H1 (cell line): Measurements from ENCODE around the gene CHD5. TPM values are rescaled to one million over a fixed set of nuclear protein-coding genes. Genes with fewer than 3 reads are reported as not detected.

Experiments
- CTCF ChIA-PET: fragments of 300-600 bp; sonication (Branson Sonifier 250); formaldehyde crosslinking; loops from one replicate; lab custom pipeline; 2021; ENCODE audit not compliant: partially characterized antibody; lab: Charles Lee
- POLR2A ChIA-PET: fragments of 300-600 bp; sonication (Branson Sonifier 250); formaldehyde crosslinking; loops from one replicate; lab custom pipeline; 2021; ENCODE audit warnings: inconsistent platforms; ENCODE audit not compliant: partially characterized antibody; lab: Charles Lee
- DNase-seq, 2 experiments: peaks; one replicate each; pipeline versions ENCODE4 v3.0.0 to v3.0.0-alpha.2; 2010 to 2022; ENCODE audit warnings: low spot score in 2 of 2, low read depth in 1 of 2, mixed read lengths in 1 of 2
- FAIRE-seq: peaks from 2 replicates; lab custom pipeline; 2011; peaks lifted over from hg19 to GRCh38; lab: Jason Lieb, UNC
- H2AFZ ChIP-seq: 2 replicates; pipeline ENCODE4 v1.8.1; 2012; ENCODE audit warnings: low read length, inconsistent platforms
- H2AK5ac ChIP-seq: 2 replicates; pipeline ENCODE4 v1.6.1; 2013; ENCODE audit warnings: low read depth, low read length
- H2BK120ac ChIP-seq: replicated peaks from 2 replicates; pipeline ENCODE3; 2013; ENCODE audit warnings: low read depth, low read length, inconsistent platforms
- H2BK12ac ChIP-seq: 2 replicates; pipeline ENCODE4 v1.6.1; 2013; ENCODE audit warnings: low read depth, low read length
- H2BK15ac ChIP-seq: 2 replicates; pipeline ENCODE4 v1.6.1; 2013; ENCODE audit warnings: low read length
- H2BK20ac ChIP-seq: 2 replicates; pipeline ENCODE4 v1.6.1; 2013; ENCODE audit warnings: low read length
- H2BK5ac ChIP-seq: 2 replicates; pipeline ENCODE4 v1.6.1; 2013; ENCODE audit warnings: low read depth, low read length
- H3K14ac ChIP-seq: 2 replicates; pipeline ENCODE4 v1.6.1; 2013; ENCODE audit warnings: inconsistent platforms; ENCODE audit not compliant: insufficient read length
- H3K18ac ChIP-seq: 2 replicates; pipeline ENCODE4 v1.6.1; 2013; ENCODE audit warnings: low read length; ENCODE audit errors: extremely low read depth
- H3K23ac ChIP-seq: 2 replicates; pipeline ENCODE4 v1.6.1; 2013; ENCODE audit warnings: inconsistent platforms; ENCODE audit not compliant: insufficient read length
- H3K23me2 ChIP-seq: 2 replicates; pipeline ENCODE4 v1.6.1; 2013; ENCODE audit warnings: low read depth, low read length
- H3K27ac ChIP-seq: 2 replicates; pipeline ENCODE4 v1.6.1; 2011; ENCODE audit warnings: low read depth, low read length, inconsistent platforms
- H3K27me3 ChIP-seq, 4 experiments: replicated peaks in 1 of 4; 1 replicate in 1 of 4; 2 replicates in 3 of 4; pipeline versions ENCODE4 v1.6.1 to v1.8.1; 2011 to 2013; ENCODE audit warnings: low read length in 3 of 4, mild to moderate bottlenecking in 3 of 4, inconsistent platforms in 2 of 4, mixed read lengths in 2 of 4, moderate library complexity in 1 of 4; ENCODE audit not compliant: control insufficient read depth in 3 of 4, insufficient read depth in 3 of 4; ENCODE audit errors: extremely low read depth in 1 of 4
- H3K36me3 ChIP-seq, 4 experiments: 2 replicates each; pipeline versions ENCODE4 v1.6.1 to v1.8.1; 2011 to 2013; ENCODE audit warnings: mild to moderate bottlenecking in 4 of 4, low read length in 3 of 4, moderate library complexity in 2 of 4, control low read depth in 1 of 4, inconsistent platforms in 1 of 4; ENCODE audit not compliant: insufficient read depth in 4 of 4, control insufficient read depth in 2 of 4
- H3K4ac ChIP-seq: replicated peaks from 2 replicates; pipeline ENCODE3; 2013; ENCODE audit warnings: low read length, low read depth, mixed read lengths, inconsistent platforms; ENCODE audit not compliant: insufficient read length
- H3K4me1 ChIP-seq, 4 experiments: replicated peaks in 1 of 4; 1 replicate in 1 of 4; 2 replicates in 3 of 4; pipeline versions ENCODE4 v1.6.1 to v1.8.1; 2011 to 2013; ENCODE audit warnings: low read length in 3 of 4, inconsistent platforms in 2 of 4, mixed read lengths in 1 of 4; ENCODE audit not compliant: insufficient read depth in 4 of 4, control insufficient read depth in 3 of 4
- H3K4me2 ChIP-seq, 2 experiments: 2 replicates each; pipeline versions ENCODE4 v1.6.1 to v1.8.1; 2011 to 2013; ENCODE audit warnings: low read depth in 2 of 2, low read length in 2 of 2, control low read depth in 1 of 2, inconsistent platforms in 1 of 2, mild to moderate bottlenecking in 1 of 2; ENCODE audit not compliant: insufficient read depth in 1 of 2
- H3K4me3 ChIP-seq, 4 experiments: fragments of 200-600, 300-600 bp in 1 of 4; sonication (generic), shearing (Covaris generic), sonication (Bioruptor Twin) in 1 of 4; 2 replicates each; pipeline versions ENCODE4 v1.5.1 to v1.8.1; 2011 to 2016; ENCODE audit warnings: low read length in 4 of 4, low read depth in 3 of 4, control low read depth in 2 of 4, inconsistent platforms in 2 of 4, mild to moderate bottlenecking in 2 of 4, mixed read lengths in 1 of 4, moderate library complexity in 1 of 4; ENCODE audit not compliant: insufficient read depth in 2 of 4; ENCODE audit errors: extremely low read depth in 1 of 4
- H3K56ac ChIP-seq: replicated peaks from 2 replicates; pipeline ENCODE3; 2013; ENCODE audit warnings: low read depth, mild to moderate bottlenecking, mixed read lengths, low read length, inconsistent platforms; ENCODE audit not compliant: insufficient read length
- H3K79me1 ChIP-seq: 2 replicates; pipeline ENCODE4 v1.6.1; 2013; ENCODE audit warnings: low read depth, low read length, control low read depth
- H3K79me2 ChIP-seq, 2 experiments: 2 replicates each; pipeline versions ENCODE4 v1.6.1 to v1.8.1; 2012 to 2013; ENCODE audit warnings: low read length in 2 of 2, mild to moderate bottlenecking in 2 of 2, inconsistent platforms in 1 of 2; ENCODE audit not compliant: insufficient read depth in 2 of 2, control insufficient read depth in 1 of 2
- H3K9ac ChIP-seq, 4 experiments: replicated peaks in 1 of 4; 1 replicate in 1 of 4; 2 replicates in 3 of 4; pipeline versions ENCODE4 v1.6.1 to v1.8.1; 2011 to 2013; ENCODE audit warnings: low read depth in 3 of 4, low read length in 3 of 4, control low read depth in 2 of 4, mild to moderate bottlenecking in 2 of 4, moderate library complexity in 2 of 4, inconsistent platforms in 1 of 4; ENCODE audit errors: extremely low read depth in 1 of 4
- H3K9me3 ChIP-seq, 2 experiments: 2 replicates each; pipeline versions ENCODE4 v1.6.1 to v1.8.1; 2012 to 2013; ENCODE audit warnings: mild to moderate bottlenecking in 2 of 2, moderate library complexity in 2 of 2, control low read depth in 1 of 2, inconsistent platforms in 1 of 2, low read depth in 1 of 2, low read length in 1 of 2, mixed read lengths in 1 of 2; ENCODE audit not compliant: insufficient read depth in 2 of 2
- H4K20me1 ChIP-seq, 2 experiments: replicated peaks in 1 of 2; 2 replicates each; pipeline versions ENCODE3 to v1.8.1; 2011 to 2013; ENCODE audit warnings: inconsistent platforms in 2 of 2, low read length in 2 of 2, mild to moderate bottlenecking in 1 of 2; ENCODE audit not compliant: insufficient read depth in 2 of 2, control insufficient read depth in 1 of 2
- H4K5ac ChIP-seq: 2 replicates; pipeline ENCODE4 v1.6.1; 2013; ENCODE audit warnings: low read length, low read depth, mixed read lengths, inconsistent platforms; ENCODE audit not compliant: insufficient read length
- H4K8ac ChIP-seq: 2 replicates; pipeline ENCODE4 v1.8.0; 2013; ENCODE audit warnings: mild to moderate bottlenecking, moderate library complexity, low read length, inconsistent platforms; ENCODE audit not compliant: insufficient read depth; ENCODE audit errors: extremely low read depth
- H4K91ac ChIP-seq: replicated peaks from 2 replicates; pipeline ENCODE3; 2013; ENCODE audit warnings: low read length, mixed read lengths, inconsistent platforms; ENCODE audit not compliant: insufficient read length
- CBX5 ChIP-seq: fragments of 300-800, 300-1000 bp; sonication (generic); IDR thresholded peaks from 2 replicates; pipeline ENCODE4 v1.7.1; 2016; ENCODE audit warnings: antibody characterized with exemption, low read length, low read depth
- CEBPB ChIP-seq: IDR thresholded peaks from 2 replicates; pipeline ENCODE4 v1.6.1; 2012; ENCODE audit warnings: low read depth, low read length
- CREB1 ChIP-seq: IDR thresholded peaks from 2 replicates; pipeline ENCODE4 v1.6.1; 2012; ENCODE audit warnings: inconsistent platforms
- JUN ChIP-seq: IDR thresholded peaks from 2 replicates; pipeline ENCODE4 v1.6.1; 2011; ENCODE audit warnings: low read depth, mild to moderate bottlenecking, improper control_type of control experiment, low read length
- JUND ChIP-seq: IDR thresholded peaks from 2 replicates; pipeline ENCODE4 v1.6.1; 2011; ENCODE audit warnings: mild to moderate bottlenecking, improper control_type of control experiment, low read length
- NANOG ChIP-seq: IDR thresholded peaks from 2 replicates; pipeline ENCODE4 v1.6.1; 2011; ENCODE audit warnings: low read length, low read depth, mild to moderate bottlenecking, inconsistent platforms; ENCODE audit not compliant: insufficient read depth, poor library complexity, severe bottlenecking
- PHF8 ChIP-seq: fragments of 200-600 bp; sonication (generic); conservative IDR thresholded peaks from 2 replicates; pipeline ENCODE4 v1.7.1; 2012; ENCODE audit warnings: low read depth, mild to moderate bottlenecking, inconsistent platforms, low read length, moderate library complexity
- POLR2A ChIP-seq, 2 experiments: IDR thresholded peaks; 1 replicate in 1 of 2; 2 replicates in 1 of 2; pipeline ENCODE4 v1.6.1; 2011; ENCODE audit warnings: low read depth in 2 of 2, low read length in 2 of 2, mild to moderate bottlenecking in 2 of 2; ENCODE audit errors: control extremely low read depth in 1 of 2
- RFX5 ChIP-seq: IDR thresholded peaks from 2 replicates; pipeline ENCODE4 v1.6.1; 2011; ENCODE audit warnings: low read depth, low read length, improper control_type of control experiment, borderline replicate concordance
- SIRT6 ChIP-seq: IDR thresholded peaks from one replicate; pipeline ENCODE4 v1.7.1; 2012; ENCODE audit warnings: low read length, inconsistent platforms
- SRF ChIP-seq: IDR thresholded peaks from 2 replicates; pipeline ENCODE4 v1.6.1; 2011; ENCODE audit warnings: mild to moderate bottlenecking, low read depth, low read length, moderate library complexity
- SUZ12 ChIP-seq: fragments of 200-600 bp; sonication (generic); IDR thresholded peaks from 2 replicates; pipeline ENCODE4 v1.6.1; 2012; ENCODE audit warnings: mild to moderate bottlenecking, inconsistent platforms, low read length, moderate library complexity, mixed read lengths
- TBP ChIP-seq: IDR thresholded peaks from 2 replicates; pipeline ENCODE4 v1.6.1; 2011; ENCODE audit warnings: low read depth, low read length, improper control_type of control experiment
- ZNF274 ChIP-seq: IDR thresholded peaks from 2 replicates; pipeline ENCODE4 v1.7.0; 2012; ENCODE audit warnings: low read length, borderline replicate concordance; ENCODE audit errors: extremely low read depth
- WGBS, 2 experiments: shearing (Covaris generic) in 1 of 2; methylation state at CpG; one replicate each; pipeline versions ENCODE4 v1.1.6 to v1.1.7; 2013 to 2015; ENCODE audit warnings: low lambda C conversion rate in 2 of 2, mixed read lengths in 2 of 2, inconsistent platforms in 1 of 2, low coverage in 1 of 2, missing lambda C conversion rate in 1 of 2; ENCODE audit not compliant: insufficient replicate concordance in 2 of 2, insufficient coverage in 1 of 2, insufficient read length in 1 of 2; ENCODE audit errors: extremely low coverage in 1 of 2, missing lambda C conversion rate in 1 of 2; 5-methylcytosine and 5-hydroxymethylcytosine counted together
- polyA plus RNA-seq, 7 experiments: library from polyadenylated mRNA; depleted of rRNA in 3 of 7; stranded (reverse) in 5 of 7; unstranded in 2 of 7; fragments of >200 nt in 5 of 7; fragments of 200-250 nt in 2 of 7; gene quantifications; 1 replicate in 5 of 7; 2 replicates in 1 of 7; 4 replicates in 1 of 7; pipeline versions ENCODE4 v1.2.1 to v1.2.3, GENCODE V29; 2011 to 2013; ENCODE audit warnings: missing spikeins in 2 of 7, mixed read lengths in 2 of 7
- total RNA-seq: library from RNA; stranded (reverse); fragmentation: NEBNext Ultra II Directional; extraction: Animal tissue kit (Norgen Biotek cat#: 25700); gene quantifications from 2 replicates; pipeline ENCODE4 v1.2.1, GENCODE V29; 2021

The CHD5 gene
- total and polyA plus RNA-seq, 2 of the 8 experiments (the other 6 are each of a cell fraction or from before 2014, with no cell fraction given), result 0.42 to 1.8 TPM

DNA sequence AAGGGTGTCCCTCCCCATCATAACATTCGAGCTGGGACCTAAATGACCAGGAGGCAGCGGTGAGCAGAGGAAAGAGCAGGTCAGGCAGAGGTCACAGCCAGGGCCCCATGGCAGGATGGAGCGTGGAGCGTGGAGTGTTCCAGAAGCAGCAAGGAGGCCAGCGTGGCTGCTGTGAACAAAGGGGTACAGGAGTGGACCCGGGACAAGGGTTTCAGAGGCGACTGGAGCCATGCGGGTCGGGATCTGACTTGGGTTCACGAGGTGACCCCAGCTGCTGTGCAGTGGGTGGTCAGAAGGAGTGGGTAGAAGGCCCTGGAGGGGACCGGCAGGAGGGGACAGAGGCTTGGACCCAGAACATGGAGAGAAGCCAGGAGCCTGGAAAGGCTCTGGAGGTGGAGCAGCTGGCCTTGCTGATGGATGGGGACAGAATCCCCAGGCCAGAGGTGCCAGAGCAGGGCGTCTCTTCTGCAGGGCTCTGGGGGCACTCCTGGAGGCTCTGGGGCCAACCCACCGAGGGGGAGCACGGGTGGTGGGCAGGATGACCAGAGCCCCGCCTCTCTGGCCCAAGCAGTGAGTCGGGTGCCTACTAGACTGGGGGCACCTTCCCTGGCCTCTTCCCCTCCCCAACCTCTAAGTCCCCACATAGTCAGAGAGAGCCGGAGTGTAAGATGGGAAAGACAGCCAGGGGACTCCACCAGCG lies 2.3 kb downstream of the CHD5 start:
- DNase-seq, result no peak
- no peak overlapping the region for H2BK12ac ChIP-seq
- no peak overlapping the region for H2BK15ac ChIP-seq
- no peak overlapping the region for H2BK120ac ChIP-seq
- 80% methylated on average over 18 of the region's 18 CpGs; no CpG with 5 or more reads in 1 of the 2 experiments for WGBS, 2 experiments
- no peak overlapping the region for H4K8ac ChIP-seq
- CTCF ChIA-PET, result interaction anchor here (0.9 to 2.0 kb wide), 9 partner anchors 9 to 143 kb away, joined by 3 to 8 read pairs (median 4); no protein-coding TSS in a partner anchor
- no peak overlapping the region for H3K23ac ChIP-seq
- peaks cover 19 to 61% (median 46%) of the 10 kb centered on the region in 4 experiments for H3K27me3 ChIP-seq
- no peaks in the 10 kb centered on the region for H3K9me3 ChIP-seq
- peaks cover 0 to 21% of the 10 kb centered on the region in 2 experiments for H4K20me1 ChIP-seq
- H3K27ac ChIP-seq, result no peak overlapping the region
- no peak overlapping the region for H4K5ac ChIP-seq
- H3K56ac ChIP-seq, result no peak overlapping the region
- no peak overlapping the region for H3K9ac ChIP-seq
- peaks cover 21% of the 10 kb centered on the region; the same call in 1 of the 2 replicates for H3K23me2 ChIP-seq
- H2BK5ac ChIP-seq, result no peak overlapping the region
- H3K4me2 ChIP-seq, result no peak overlapping the region
- H3K4ac ChIP-seq, result no peak overlapping the region
- H3K36me3 ChIP-seq, result no peaks in the 10 kb centered on the region
- no peak overlapping the region for H2BK20ac ChIP-seq
- no peaks in the 10 kb centered on the region for H3K79me1 ChIP-seq
- POLR2A ChIA-PET, result interaction anchor here (0.7 to 1.4 kb wide), 6 partner anchors 10 to 70 kb away, joined by 3 to 4 read pairs (median 3); no protein-coding TSS in a partner anchor
- no peak overlapping the region for H3K14ac ChIP-seq
- H3K79me2 ChIP-seq, result no peaks in the 10 kb centered on the region
- no peak overlapping the region for H2AFZ ChIP-seq
- no peak for FAIRE-seq
- no peak overlapping the region for H3K4me3 ChIP-seq
- H3K18ac ChIP-seq, result no peak overlapping the region
- no peak overlapping the region for H4K91ac ChIP-seq
- H3K4me1 ChIP-seq, result peaks cover 0 to 8% (median 6%) of the 10 kb centered on the region in 4 experiments; a peak in 6 of 7 replicates
- no peak overlapping the region for H2AK5ac ChIP-seq
- TF ChIP-seq JUN, result no peak
- no peak for TF ChIP-seq SIRT6
- TF ChIP-seq RFX5, result no peak
- TF ChIP-seq SUZ12, result no peak
- no peak for TF ChIP-seq JUND
- TF ChIP-seq TBP, result no peak
- no peak for TF ChIP-seq CREB1
- TF ChIP-seq NANOG, result no peak
- no peak for TF ChIP-seq ZNF274
- TF ChIP-seq CBX5, result no peak
- no peak for TF ChIP-seq POLR2A (IDR thresholded peaks at IDR 0.05; ENCODE audit: control extremely low read depth in 1 of 2, low read depth in 2 of 2, low read length in 2 of 2)
- no peak for TF ChIP-seq PHF8
- no peak for TF ChIP-seq SRF
- TF ChIP-seq CEBPB, result no peak
